ENCODE results near the gene ZNRF2. TPM values are rescaled to one million over a fixed set of nuclear protein-coding genes. Genes with fewer than 3 reads are reported as not detected.
"Not testable (repeated sequence)": the region's sequence is repeated elsewhere in the genome, so short reads cannot be mapped to it uniquely, and the experiment has no call there.

Gene ZNRF2
- total and polyA plus RNA-seq, 3 experiments from 2014 or later, result 4.2 to 13.6 (median 12.4) TPM

GRCh38 chr7:30285067-30285535, 704 bp downstream of the ZNRF2 start:
- POLR2A ChIA-PET, result interaction anchor here (0.5 to 2.6 kb wide), 7 partner anchors 37 to 150 kb away, joined by 3 to 22 read pairs (median 5); partner anchors contain the start of gene MTURN
- CTCF ChIA-PET, result interaction anchor here (1.3 to 1.6 kb wide), 3 partner anchors 11 to 68 kb away, joined by 3 to 7 read pairs (median 4); no protein-coding TSS in a partner anchor
- Mint-ChIP-seq H3K4me3 (peak overlapping the region; percentile 82 to 92 (median 88)), H3K4me1 (peaks cover 46 to 59% (median 53%) of the 10 kb centered on the region in 3 donors), H3K9me3 (peaks cover 4 to 13% (median 9%) of the 10 kb centered on the region in 5 donors), H3K36me3 (peaks cover 3 to 18% (median 14%) of the 10 kb centered on the region in 3 donors), H3K27ac (peak overlapping the region in 4 of 8 donors; percentile 85 to 92 (median 88)), H3K27me3 (no peaks in the 10 kb centered on the region)
- Histone ChIP-seq H3K27me3 (ENCODE audit: insufficient read depth, low read length, poor library complexity, severe bottlenecking) (no peaks in the 10 kb centered on the region), H3K36me3 (ENCODE audit: insufficient read depth, low read length) (no peaks in the 10 kb centered on the region), H3K27ac (ENCODE audit: low read depth, low read length) (peak overlapping the region; percentile 80), H3K9me3 (ENCODE audit: low read length) (no peaks in the 10 kb centered on the region), H3K4me1 (ENCODE audit: insufficient read depth, low read length) (peaks cover 33% of the 10 kb centered on the region), H3K4me3 (ENCODE audit: low read length) (peak overlapping the region; percentile 44)
- peak in 3 of 5 donors; percentile 25 to 58 (median 26) for DNase-seq

GRCh38 chr7:30285536-30286284, 1.3 kb downstream of the ZNRF2 start:
- Histone ChIP-seq H3K4me3 (ENCODE audit: low read length) (peak overlapping the region; percentile 85), H3K4me1 (ENCODE audit: insufficient read depth, low read length) (peaks cover 39% of the 10 kb centered on the region), H3K9me3 (ENCODE audit: low read length) (no peaks in the 10 kb centered on the region), H3K36me3 (ENCODE audit: insufficient read depth, low read length) (no peaks in the 10 kb centered on the region), H3K27ac (ENCODE audit: low read depth, low read length) (peak overlapping the region; percentile 80), H3K27me3 (ENCODE audit: insufficient read depth, low read length, poor library complexity, severe bottlenecking) (no peaks in the 10 kb centered on the region)
- no peaks in the 10 kb centered on the region for H3K27me3 Mint-ChIP-seq
- peaks cover 52 to 65% (median 59%) of the 10 kb centered on the region in 3 donors for H3K4me1 Mint-ChIP-seq
- DNase-seq, result peak; percentile 24 to 76 (median 57)
- POLR2A ChIA-PET, result interaction anchor here (0.5 to 2.6 kb wide), 8 partner anchors 9 to 151 kb away, joined by 3 to 22 read pairs (median 4); partner anchors contain the start of gene MTURN
- CTCF ChIA-PET, result interaction anchor here (1.3 to 1.6 kb wide), 2 partner anchors 63 to 67 kb away, joined by 3 to 7 read pairs; no protein-coding TSS in a partner anchor
- peaks cover 4 to 13% (median 9%) of the 10 kb centered on the region in 5 donors for H3K9me3 Mint-ChIP-seq
- peaks cover 3 to 18% (median 14%) of the 10 kb centered on the region in 3 donors for H3K36me3 Mint-ChIP-seq
- H3K27ac Mint-ChIP-seq, result peak overlapping the region; percentile 89 to 100 (median 96)
- H3K4me3 Mint-ChIP-seq, result peak overlapping the region; percentile 92 to 100 (median 94)

- no peaks in the 10 kb centered on the region for H3K27me3 ChIP-seq (ENCODE audit: insufficient read depth, low read length, poor library complexity, severe bottlenecking)
- H3K27ac Mint-ChIP-seq, result peak overlapping the region in 5 of 8 donors; percentile 35 to 95 (median 45)
- H3K27me3 Mint-ChIP-seq, result no peaks in the 10 kb centered on the region
- POLR2A ChIA-PET, result interaction anchor here (0.6 to 2.1 kb wide), 5 partner anchors 8 to 121 kb away, joined by 3 to 22 read pairs (median 3); no protein-coding TSS in a partner anchor
- H3K9me3 ChIP-seq (ENCODE audit: low read length), result no peaks in the 10 kb centered on the region
- H3K36me3 ChIP-seq (ENCODE audit: insufficient read depth, low read length), result no peaks in the 10 kb centered on the region
- H3K4me1 ChIP-seq (ENCODE audit: insufficient read depth, low read length), result peaks cover 41% of the 10 kb centered on the region
- no peak for DNase-seq
- peak overlapping the region; percentile 85 for H3K4me3 ChIP-seq (ENCODE audit: low read length)
- CTCF ChIA-PET, result no interaction called here
- H3K4me3 Mint-ChIP-seq, result peak overlapping the region; percentile 92 to 100 (median 94)
- peaks cover 3 to 18% (median 14%) of the 10 kb centered on the region in 3 donors for H3K36me3 Mint-ChIP-seq
- H3K4me1 Mint-ChIP-seq, result peaks cover 58 to 76% (median 70%) of the 10 kb centered on the region in 3 donors
- peaks cover 4 to 16% (median 9%) of the 10 kb centered on the region in 5 donors for H3K9me3 Mint-ChIP-seq
- peak overlapping the region; percentile 80 for H3K27ac ChIP-seq (ENCODE audit: low read depth, low read length)
Measured at GRCh38 chr7:30286749-30287148, 2.4 kb downstream of the ZNRF2 start.

- CTCF ChIA-PET, result interaction anchor here (1.3 kb wide), 1 partner anchor 12 kb away, joined by 5 read pairs; no protein-coding TSS in a partner anchor
- Mint-ChIP-seq H3K36me3 (peaks cover 3 to 22% (median 18%) of the 10 kb centered on the region in 3 donors), H3K4me3 (peak overlapping the region; percentile 53 to 74 (median 71)), H3K27ac (peak overlapping the region in 3 of 8 donors; percentile 8 to 58 (median 48)), H3K9me3 (peaks cover 4 to 16% (median 9%) of the 10 kb centered on the region in 5 donors), H3K4me1 (peaks cover 62 to 79% (median 74%) of the 10 kb centered on the region in 3 donors)
- H3K4me3 ChIP-seq (ENCODE audit: low read length); H3K9me3 ChIP-seq (ENCODE audit: low read length); DNase-seq; H3K36me3 ChIP-seq (ENCODE audit: insufficient read depth, low read length); H3K27me3 Mint-ChIP-seq; H3K27me3 ChIP-seq (ENCODE audit: insufficient read depth, low read length, poor library complexity, severe bottlenecking): not testable (repeated sequence)
- POLR2A ChIA-PET, result interaction anchor here (1.1 kb wide), 1 partner anchor 35 kb away, joined by 3 read pairs; no protein-coding TSS in a partner anchor
- peaks cover 41% of the 10 kb centered on the region for H3K4me1 ChIP-seq (ENCODE audit: insufficient read depth, low read length)
- peak overlapping the region; percentile 80 for H3K27ac ChIP-seq (ENCODE audit: low read depth, low read length)
Measured at GRCh38 chr7:30287625-30288024, 3.2 kb downstream of the ZNRF2 start.

GRCh38 chr7:30289634-30290033, 5.2 kb downstream of the ZNRF2 start:
- peaks cover 3 to 23% (median 18%) of the 10 kb centered on the region in 3 donors for H3K36me3 Mint-ChIP-seq
- not testable (repeated sequence) for H3K27me3 ChIP-seq (ENCODE audit: insufficient read depth, low read length, poor library complexity, severe bottlenecking); H3K9me3 ChIP-seq (ENCODE audit: low read length); DNase-seq; H3K4me3 ChIP-seq (ENCODE audit: low read length); H3K27me3 Mint-ChIP-seq; H3K27ac ChIP-seq (ENCODE audit: low read depth, low read length); H3K36me3 ChIP-seq (ENCODE audit: insufficient read depth, low read length)
- CTCF ChIA-PET, result interaction anchor here (0.9 kb wide), 1 partner anchor 33 kb away, joined by 3 read pairs; no protein-coding TSS in a partner anchor
- peak overlapping the region; percentile 13 to 70 (median 51) for H3K4me3 Mint-ChIP-seq
- peak overlapping the region in 5 of 8 donors; percentile 6 to 65 (median 16) for H3K27ac Mint-ChIP-seq
- H3K9me3 Mint-ChIP-seq, result peaks cover 4 to 16% (median 9%) of the 10 kb centered on the region in 5 donors
- H3K4me1 ChIP-seq (ENCODE audit: insufficient read depth, low read length), result peaks cover 37% of the 10 kb centered on the region
- H3K4me1 Mint-ChIP-seq, result peaks cover 67 to 85% (median 81%) of the 10 kb centered on the region in 3 donors
- POLR2A ChIA-PET, result interaction anchor here (0.6 kb wide), 1 partner anchor 59 kb away, joined by 3 read pairs; no protein-coding TSS in a partner anchor

- Mint-ChIP-seq H3K4me3 (peak overlapping the region in 6 of 7 donors; percentile 20 to 72 (median 54)), H3K9me3 (peaks cover 4 to 16% (median 9%) of the 10 kb centered on the region in 5 donors), H3K36me3 (peaks cover 3 to 23% (median 18%) of the 10 kb centered on the region in 3 donors), H3K4me1 (peaks cover 73 to 92% (median 87%) of the 10 kb centered on the region in 3 donors), H3K27ac (peak overlapping the region in 4 of 8 donors; percentile 7 to 86 (median 40))
- not testable (repeated sequence) for H3K9me3 ChIP-seq (ENCODE audit: low read length); H3K4me3 ChIP-seq (ENCODE audit: low read length); H3K36me3 ChIP-seq (ENCODE audit: insufficient read depth, low read length); H3K27ac ChIP-seq (ENCODE audit: low read depth, low read length); H3K27me3 ChIP-seq (ENCODE audit: insufficient read depth, low read length, poor library complexity, severe bottlenecking); H3K27me3 Mint-ChIP-seq; DNase-seq
- H3K4me1 ChIP-seq (ENCODE audit: insufficient read depth, low read length), result peaks cover 37% of the 10 kb centered on the region
- ChIA-PET CTCF (interaction anchor here (0.9 kb wide), 1 partner anchor 32 kb away, joined by 3 read pairs; no protein-coding TSS in a partner anchor), POLR2A (interaction anchor here (0.6 kb wide), 1 partner anchor 59 kb away, joined by 3 read pairs; no protein-coding TSS in a partner anchor)
Measured at GRCh38 chr7:30290317-30290716, 5.9 kb downstream of the ZNRF2 start.

GRCh38 chr7:30292416-30293038, 8.1 kb downstream of the ZNRF2 start:
- H3K9me3 ChIP-seq (ENCODE audit: low read length); DNase-seq; H3K9me3 Mint-ChIP-seq; H3K27ac Mint-ChIP-seq; H3K27ac ChIP-seq (ENCODE audit: low read depth, low read length); H3K4me3 ChIP-seq (ENCODE audit: low read length); H3K27me3 Mint-ChIP-seq; H3K36me3 ChIP-seq (ENCODE audit: insufficient read depth, low read length); POLR2A ChIA-PET; H3K27me3 ChIP-seq (ENCODE audit: insufficient read depth, low read length, poor library complexity, severe bottlenecking); CTCF ChIA-PET: not testable (repeated sequence)
- peaks cover 77 to 97% (median 94%) of the 10 kb centered on the region in 3 donors for H3K4me1 Mint-ChIP-seq
- H3K36me3 Mint-ChIP-seq, result peaks cover 3 to 12% (median 4%) of the 10 kb centered on the region in 3 donors
- peaks cover 26% of the 10 kb centered on the region for H3K4me1 ChIP-seq (ENCODE audit: insufficient read depth, low read length)
- peak overlapping the region in 3 of 7 donors; percentile 4 to 67 (median 22) for H3K4me3 Mint-ChIP-seq
